ENCODE results near the gene NTN4.
"Not testable (repeated sequence)": the region's sequence is repeated elsewhere in the genome, so short reads cannot be mapped to it uniquely, and the experiment has no call there.

NTN4 gene

DNA sequence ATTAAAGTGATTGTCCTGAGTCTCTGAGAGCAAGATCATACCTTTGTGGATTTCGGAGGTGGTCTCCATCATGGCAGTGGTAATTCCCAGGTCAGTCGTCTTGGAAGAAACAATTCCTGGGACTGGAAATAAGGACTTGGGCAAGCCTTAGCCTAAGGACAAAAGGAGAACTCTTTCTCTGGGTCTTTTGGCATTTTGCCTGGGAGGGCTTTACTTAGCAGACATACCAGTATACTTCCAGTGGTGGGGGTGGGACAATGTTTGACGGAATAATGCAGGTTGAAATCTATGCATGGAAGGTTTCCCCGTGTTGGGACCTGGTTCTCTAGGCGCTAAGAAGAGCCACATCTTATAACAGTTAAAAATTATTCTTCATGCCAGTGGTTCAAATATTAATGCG is 168.8 kb downstream of the NTN4 start:
- no peak for DNase-seq

DNA sequence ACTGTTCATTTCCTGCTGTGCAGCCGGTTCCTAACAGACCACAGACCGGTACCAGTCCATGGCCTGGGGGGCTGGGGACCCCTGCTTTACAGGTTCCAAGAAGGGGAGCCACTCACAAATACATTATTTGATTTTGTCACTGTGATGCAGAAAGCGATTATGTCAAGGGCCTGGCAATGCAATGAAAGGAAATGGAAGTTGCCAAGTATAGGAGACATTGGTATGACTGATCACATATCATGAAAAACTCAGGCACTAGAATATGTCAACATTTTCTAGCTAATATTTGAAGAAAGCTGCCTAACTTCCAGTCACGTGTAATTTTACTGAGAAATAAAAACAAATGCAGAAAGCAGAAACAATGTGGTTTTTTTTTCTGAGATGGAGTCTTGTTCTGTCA is 170.4 kb downstream of the NTN4 start:
- no peak for DNase-seq

GRCh38 chr12:95616470-95616869 is 174.1 kb downstream of the NTN4 start:
- not testable (repeated sequence) for DNase-seq

DNA sequence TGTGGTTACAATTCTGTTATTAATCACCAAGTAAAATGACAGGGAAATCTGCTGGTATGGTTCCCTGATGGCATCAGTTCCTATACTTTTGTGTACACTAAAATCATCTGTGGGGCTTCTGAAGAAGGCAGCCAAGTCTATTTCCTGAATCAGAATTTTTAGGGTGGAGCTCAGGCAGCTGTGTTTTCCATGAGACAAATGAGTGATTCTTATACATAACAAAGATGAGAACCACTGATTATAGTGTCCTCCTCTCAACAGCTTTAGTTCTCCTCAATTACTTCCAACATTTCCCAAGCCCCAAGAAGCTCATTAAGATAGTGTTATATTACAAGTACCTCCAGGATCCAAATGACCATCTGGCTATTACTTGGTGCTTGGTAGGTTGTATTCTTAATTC is 174.8 kb downstream of the NTN4 start:
- DNase-seq = no peak

DNA sequence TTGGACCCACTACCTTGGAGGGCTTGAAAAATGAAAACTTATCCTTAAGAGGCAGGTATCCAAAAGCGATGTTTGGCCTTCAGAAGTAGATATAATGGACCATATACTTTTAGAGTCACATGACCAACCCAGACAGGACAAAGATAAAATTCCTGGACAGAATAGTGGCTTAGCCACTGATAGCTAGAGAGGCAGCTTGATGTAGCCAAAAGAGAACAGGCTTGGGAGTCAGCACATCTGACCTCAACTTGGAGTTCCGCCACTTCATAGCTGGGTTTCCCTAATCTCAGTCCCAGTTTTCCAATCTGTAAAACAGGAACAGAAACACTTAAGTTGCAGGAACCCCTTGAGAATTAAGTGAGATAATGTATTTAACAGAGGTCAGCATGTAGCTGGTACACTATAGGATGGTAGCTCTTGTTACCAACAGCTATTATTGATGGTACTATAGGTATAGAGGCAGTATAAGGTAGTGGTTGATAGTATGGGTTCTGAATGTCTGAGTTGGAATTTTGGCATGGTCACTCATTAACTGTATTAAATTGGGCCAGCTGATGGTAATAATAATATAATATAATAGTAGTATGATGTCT is 176.1 kb downstream of the NTN4 start:
- DNase-seq = no peak

GRCh38 chr12:95613021-95613420 is 177.5 kb downstream of the NTN4 start:
- no peak for DNase-seq

GRCh38 chr12:95611676-95612309 is 178.8 kb downstream of the NTN4 start:
- no peak for DNase-seq

- peak in 2 of 14 donors; percentile 7 to 24 for DNase-seq
Observed at GRCh38 chr12:95608252-95609033, 182.1 kb downstream of the NTN4 start.

Data from C1 segment of cervical spinal cord (tissue), 14 donors.